RWPE2 (cell line): ENCODE measurements around the gene INSL4.
A peak's percentile ranks its signal among the peaks of the same experiment; 100 is the strongest.

ENCODE experiments used
- ATAC-seq: fragments of 200-7000 bp; cut with Tn5 transposase; 3 replicates; pipeline ENCODE4 v1.9.1; 2021; ENCODE audit warnings: low read depth
- DNase-seq: peaks from one replicate; pipeline ENCODE4 v3.0.0-alpha.2; 2020; ENCODE audit warnings: low spot score
- H3K27ac ChIP-seq: fragments of 450-650 bp; 2 replicates; pipeline ENCODE4 v1.5.1; 2017; ENCODE audit warnings: mild to moderate bottlenecking; ENCODE audit not compliant: poor library complexity, severe bottlenecking
- H3K27me3 ChIP-seq: fragments of 250-450 bp; sonication (Bioruptor Pico); 2 replicates; pipeline ENCODE4 v1.5.1; 2021; ENCODE audit warnings: mild to moderate bottlenecking, moderate library complexity; ENCODE audit not compliant: insufficient read depth, poor library complexity, severe bottlenecking
- H3K36me3 ChIP-seq: fragments of 250-450 bp; sonication (Bioruptor Pico); 2 replicates; pipeline ENCODE4 v1.5.1; 2020; ENCODE audit warnings: low read depth, mild to moderate bottlenecking, moderate library complexity
- H3K4me1 ChIP-seq: fragments of 250-450 bp; sonication (Bioruptor Pico); 2 replicates; pipeline ENCODE4 v1.5.1; 2021; ENCODE audit warnings: mild to moderate bottlenecking, moderate library complexity; ENCODE audit not compliant: insufficient read depth, poor library complexity, severe bottlenecking
- H3K4me3 ChIP-seq: fragments of 250-450 bp; sonication (Bioruptor Pico); 2 replicates; pipeline ENCODE4 v1.5.1; 2021; ENCODE audit warnings: mild to moderate bottlenecking, moderate library complexity; ENCODE audit not compliant: severe bottlenecking
- H3K9me3 ChIP-seq: fragments of 250-450 bp; sonication (Bioruptor Pico); 2 replicates; pipeline ENCODE4 v1.5.1; 2021; ENCODE audit warnings: mild to moderate bottlenecking, moderate library complexity; ENCODE audit not compliant: severe bottlenecking
- CTCF ChIP-seq: fragments of 450-650 bp; IDR thresholded peaks from one replicate; pipeline ENCODE4 v1.5.1; 2017; ENCODE audit warnings: mild to moderate bottlenecking, moderate library complexity; ENCODE audit not compliant: poor library complexity, severe bottlenecking

INSL4 gene

GRCh38 chr9:5188060-5188984, 42.9 kb upstream of the INSL4 start:
- no peak overlapping the region for H3K4me3 ChIP-seq

DNA sequence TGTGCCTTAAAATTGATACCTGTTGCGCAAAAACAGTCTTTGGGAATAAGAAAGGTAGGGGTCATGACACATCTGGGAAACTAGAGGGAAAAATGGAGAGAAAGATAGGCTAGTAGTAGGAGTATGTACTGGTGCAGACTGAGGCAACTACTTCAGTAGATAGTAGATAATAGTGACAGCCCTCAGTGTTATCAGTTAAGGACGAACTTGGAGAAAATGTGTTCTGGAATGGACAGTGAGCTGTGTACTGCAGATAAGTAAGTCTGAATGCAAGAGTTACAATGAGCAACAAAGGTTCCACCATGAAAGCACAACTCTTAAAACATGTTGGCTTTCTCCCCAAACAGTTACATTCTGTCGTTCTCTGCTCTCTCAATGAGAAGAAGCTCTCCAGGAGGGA, 39.2 kb upstream of the INSL4 start:
- Histone ChIP-seq H3K27me3 (no peaks in the 10 kb centered on the region), H3K9me3 (no peaks in the 10 kb centered on the region), H3K4me3 (no peak overlapping the region), H3K36me3 (no peaks in the 10 kb centered on the region), H3K4me1 (no peaks in the 10 kb centered on the region), H3K27ac (no peak overlapping the region)
- ATAC-seq (no peak), DNase-seq (no peak)
- no peak for TF ChIP-seq CTCF

More at GRCh38 chr9:5188060-5188984, 42.9 kb upstream of the INSL4 start:
- DNase-seq (peak; percentile 26), ATAC-seq (no peak)
- Histone ChIP-seq H3K36me3 (no peaks in the 10 kb centered on the region), H3K4me1 (peaks cover 7% of the 10 kb centered on the region), H3K9me3 (no peaks in the 10 kb centered on the region), H3K27ac (no peak overlapping the region), H3K27me3 (no peaks in the 10 kb centered on the region)
- TF ChIP-seq CTCF, result no peak

DNA sequence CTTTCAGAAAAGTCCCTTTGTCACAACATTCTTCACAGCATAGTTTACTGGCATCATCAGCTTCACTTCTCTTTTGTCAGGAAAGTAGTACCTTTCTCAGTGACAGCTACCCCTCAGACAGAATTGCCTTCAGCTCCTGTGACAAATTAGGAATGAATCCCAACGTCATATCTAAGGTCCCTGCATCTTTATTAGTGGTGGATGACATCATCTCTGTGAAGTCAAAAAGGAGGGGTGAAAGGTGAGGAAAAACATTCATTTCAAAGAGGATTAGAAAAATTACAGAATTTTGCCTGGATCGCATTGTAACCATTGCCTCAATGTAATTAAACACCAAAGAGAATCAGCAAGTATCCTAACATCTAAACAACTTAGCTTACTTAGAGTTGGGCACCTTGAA, 37.9 kb upstream of the INSL4 start:
- no peaks in the 10 kb centered on the region for H3K9me3 ChIP-seq
- no peaks in the 10 kb centered on the region for H3K27me3 ChIP-seq
- H3K4me3 ChIP-seq, result no peak overlapping the region
- DNase-seq, result no peak
- no peak for ATAC-seq
- no peaks in the 10 kb centered on the region for H3K4me1 ChIP-seq
- no peak for TF ChIP-seq CTCF
- no peaks in the 10 kb centered on the region for H3K36me3 ChIP-seq
- no peak overlapping the region for H3K27ac ChIP-seq

DNA sequence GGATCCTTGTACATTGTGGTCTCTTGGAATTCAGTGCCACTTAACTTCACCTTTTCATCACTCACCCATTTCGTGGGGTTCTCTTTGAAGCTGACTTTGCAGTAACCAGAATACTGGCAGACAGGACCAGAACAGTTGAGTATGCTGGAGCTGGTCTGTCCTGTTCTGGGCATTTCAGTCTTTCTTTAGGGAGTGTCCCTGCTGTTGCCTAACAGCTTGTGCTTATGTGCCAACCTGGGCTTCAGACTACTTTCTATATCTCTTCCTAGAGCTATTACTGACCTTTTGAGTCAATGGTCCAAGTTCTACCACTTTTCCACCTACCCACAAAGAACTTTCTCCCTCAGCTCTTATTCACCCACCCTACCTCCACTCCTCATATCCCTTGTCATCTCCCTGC, 35.8 kb upstream of the INSL4 start:
- Histone ChIP-seq H3K9me3 (no peaks in the 10 kb centered on the region), H3K4me1 (no peaks in the 10 kb centered on the region), H3K27ac (no peak overlapping the region), H3K4me3 (no peak overlapping the region), H3K27me3 (peaks cover 3% of the 10 kb centered on the region), H3K36me3 (no peaks in the 10 kb centered on the region)
- TF ChIP-seq CTCF, result no peak
- DNase-seq (no peak), ATAC-seq (0 out of 3 replicates have a peak, but pooled peaks have one; percentile 33)

- no peak for TF ChIP-seq CTCF
These were observed 26.1 kb upstream of the INSL4 start for GRCh38 chr9:5205071-5205470.

More at GRCh38 chr9:5205071-5205470, 26.1 kb upstream of the INSL4 start:
- H3K27ac ChIP-seq, result no peak overlapping the region
- DNase-seq, result no peak
- H3K27me3 ChIP-seq, result peaks cover 4% of the 10 kb centered on the region
- ATAC-seq, result peak; percentile 54; the same call in 2 of the 3 replicates
- no peaks in the 10 kb centered on the region for H3K36me3 ChIP-seq
- H3K4me1 ChIP-seq, result no peaks in the 10 kb centered on the region
- H3K4me3 ChIP-seq, result no peak overlapping the region
- H3K9me3 ChIP-seq, result no peaks in the 10 kb centered on the region
